NT2/D1 (cell line): Measurements from ENCODE around the gene TCF4.

Experiments used
- DNase-seq: peaks from one replicate; pipeline ENCODE4 v3.0.0-alpha.2; 2011; ENCODE audit warnings: low read depth, low spot score
- H3K27me3 ChIP-seq: 2 replicates; pipeline ENCODE4 v1.6.0; 2011; ENCODE audit warnings: mild to moderate bottlenecking; ENCODE audit not compliant: insufficient read length, insufficient read depth
- H3K36me3 ChIP-seq: 2 replicates; pipeline ENCODE4 v1.6.1; 2011; ENCODE audit warnings: mild to moderate bottlenecking, low read length, mixed read lengths; ENCODE audit not compliant: insufficient read depth, insufficient read length
- H3K4me1 ChIP-seq: 2 replicates; pipeline ENCODE4 v1.5.1; 2011; ENCODE audit not compliant: insufficient read depth, insufficient read length
- H3K4me3 ChIP-seq: 2 replicates; pipeline ENCODE4 v1.5.1; 2011; ENCODE audit warnings: low read depth; ENCODE audit not compliant: insufficient read length
- H3K9ac ChIP-seq: 2 replicates; pipeline ENCODE4 v1.6.0; 2011; ENCODE audit warnings: low read depth; ENCODE audit not compliant: insufficient read length
- H3K9me3 ChIP-seq: 2 replicates; pipeline ENCODE4 v1.5.1; 2011; ENCODE audit warnings: mild to moderate bottlenecking, low read length; ENCODE audit not compliant: insufficient read depth
- SUZ12 ChIP-seq: IDR thresholded peaks from 2 replicates; pipeline ENCODE4 v1.6.1; 2011; ENCODE audit not compliant: insufficient read length, insufficient read depth; ENCODE audit errors: extremely low read depth
- YY1 ChIP-seq: IDR thresholded peaks from 2 replicates; pipeline ENCODE4 v1.6.1; 2011; ENCODE audit not compliant: insufficient read length, insufficient read depth
- ZNF274 ChIP-seq: IDR thresholded peaks from 2 replicates; pipeline ENCODE4 v1.6.1; 2011; ENCODE audit warnings: mild to moderate bottlenecking, low read depth, low read length

The TCF4 gene

DNA sequence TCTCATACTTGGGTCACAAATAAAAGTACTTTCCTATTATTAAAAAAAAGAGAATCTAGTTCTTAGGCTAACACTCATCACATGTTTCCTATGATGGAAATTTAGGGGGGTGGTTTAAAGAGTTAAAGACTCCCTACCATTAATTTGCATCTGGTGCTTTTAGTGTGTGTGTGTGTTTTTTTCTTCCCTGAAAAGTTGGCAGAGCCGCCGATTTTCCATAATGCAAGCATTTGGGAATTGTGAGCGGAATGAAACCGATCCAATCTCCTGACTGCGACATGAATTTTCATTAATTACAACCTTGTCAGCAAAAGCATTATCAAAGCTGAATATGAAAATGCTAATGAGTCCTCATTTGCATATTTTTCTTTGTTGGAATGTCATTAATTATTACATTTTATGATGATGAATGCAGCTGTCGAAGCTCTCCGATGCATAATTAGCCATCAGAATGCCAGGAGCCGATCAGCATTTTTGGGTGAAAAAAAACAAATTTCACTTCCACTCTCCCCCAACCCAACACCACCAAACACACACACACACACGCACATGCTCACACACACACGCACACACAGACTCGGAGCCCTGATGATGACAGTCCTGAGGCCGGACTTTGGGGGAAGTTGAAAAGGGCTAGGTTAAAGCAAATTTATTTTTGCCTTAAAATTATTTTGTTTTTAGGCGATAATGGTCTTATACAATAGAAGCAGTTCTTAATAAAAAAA lies 165.4 kb downstream of the TCF4 start:
- Histone ChIP-seq H3K9ac (no peak overlapping the region), H3K4me3 (no peak overlapping the region), H3K4me1 (no peaks in the 10 kb centered on the region), H3K27me3 (no peaks in the 10 kb centered on the region), H3K36me3 (no peaks in the 10 kb centered on the region), H3K9me3 (no peaks in the 10 kb centered on the region)
- TF ChIP-seq YY1 (no peak), ZNF274 (no peak), SUZ12 (no peak)
- DNase-seq = no peak

DNA sequence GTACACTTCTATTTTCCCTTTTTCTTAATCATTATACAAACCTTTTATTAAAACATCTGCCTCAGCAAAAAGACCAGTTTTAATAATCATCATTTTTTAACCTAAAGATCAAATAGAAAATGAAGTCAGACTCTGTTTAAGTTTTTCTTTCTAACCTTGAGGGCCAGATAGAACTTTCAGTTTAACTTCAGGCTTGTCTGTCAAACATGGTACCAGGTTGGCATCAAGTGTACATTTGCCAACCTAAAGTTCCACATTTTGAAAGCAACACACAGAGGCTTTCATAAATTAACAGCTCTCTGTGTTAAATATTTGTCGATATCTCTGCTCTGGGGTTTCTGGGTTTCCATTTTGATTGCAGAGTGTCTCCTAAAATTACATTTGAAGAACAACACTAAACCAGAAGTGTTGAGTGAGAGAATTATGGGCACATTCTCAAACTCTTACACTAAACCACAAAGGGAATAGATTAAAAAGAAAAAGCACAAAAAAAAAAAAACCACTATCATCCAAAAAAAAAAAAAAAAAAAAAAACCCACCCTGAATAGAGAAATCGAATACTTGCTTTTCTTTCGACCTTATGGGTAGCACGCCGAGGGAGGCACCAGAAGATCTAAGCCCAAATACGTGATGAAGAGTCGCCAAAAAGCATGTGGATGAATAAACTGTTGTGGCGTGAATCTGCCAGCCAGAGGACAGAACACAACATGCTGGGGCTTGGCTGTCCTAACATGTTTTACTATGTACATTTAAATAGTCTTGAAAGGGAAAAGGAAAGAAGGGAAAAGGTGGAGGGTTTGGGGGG lies 166.2 kb downstream of the TCF4 start:
- no peaks in the 10 kb centered on the region for H3K27me3 ChIP-seq
- no peak for DNase-seq
- no peaks in the 10 kb centered on the region for H3K36me3 ChIP-seq
- TF ChIP-seq SUZ12 = no peak
- no peak for TF ChIP-seq ZNF274
- TF ChIP-seq YY1 = no peak
- H3K4me1 ChIP-seq = no peaks in the 10 kb centered on the region
- H3K9ac ChIP-seq = no peak overlapping the region
- H3K9me3 ChIP-seq = no peaks in the 10 kb centered on the region
- H3K4me3 ChIP-seq = no peak overlapping the region

DNA sequence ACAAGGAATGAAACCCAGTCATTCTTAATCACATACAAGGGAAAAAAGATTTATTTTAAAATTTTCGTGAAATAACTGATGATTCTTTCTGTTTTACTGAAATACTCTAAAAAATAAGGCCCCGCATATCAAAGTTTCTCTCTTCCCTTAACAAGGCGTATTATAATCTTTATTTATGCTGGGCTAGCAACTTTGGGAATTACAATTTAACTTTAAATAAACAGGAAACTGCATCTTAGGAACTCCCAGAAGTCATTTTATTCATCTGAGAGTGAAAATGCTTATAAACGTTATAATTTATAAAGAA lies 166.7 kb downstream of the TCF4 start:
- Histone ChIP-seq H3K36me3 (no peaks in the 10 kb centered on the region), H3K4me3 (no peak overlapping the region), H3K9ac (no peak overlapping the region), H3K9me3 (no peaks in the 10 kb centered on the region), H3K27me3 (no peaks in the 10 kb centered on the region), H3K4me1 (no peaks in the 10 kb centered on the region)
- TF ChIP-seq SUZ12 = no peak
- TF ChIP-seq YY1 = no peak
- no peak for TF ChIP-seq ZNF274
- no peak for DNase-seq

DNA sequence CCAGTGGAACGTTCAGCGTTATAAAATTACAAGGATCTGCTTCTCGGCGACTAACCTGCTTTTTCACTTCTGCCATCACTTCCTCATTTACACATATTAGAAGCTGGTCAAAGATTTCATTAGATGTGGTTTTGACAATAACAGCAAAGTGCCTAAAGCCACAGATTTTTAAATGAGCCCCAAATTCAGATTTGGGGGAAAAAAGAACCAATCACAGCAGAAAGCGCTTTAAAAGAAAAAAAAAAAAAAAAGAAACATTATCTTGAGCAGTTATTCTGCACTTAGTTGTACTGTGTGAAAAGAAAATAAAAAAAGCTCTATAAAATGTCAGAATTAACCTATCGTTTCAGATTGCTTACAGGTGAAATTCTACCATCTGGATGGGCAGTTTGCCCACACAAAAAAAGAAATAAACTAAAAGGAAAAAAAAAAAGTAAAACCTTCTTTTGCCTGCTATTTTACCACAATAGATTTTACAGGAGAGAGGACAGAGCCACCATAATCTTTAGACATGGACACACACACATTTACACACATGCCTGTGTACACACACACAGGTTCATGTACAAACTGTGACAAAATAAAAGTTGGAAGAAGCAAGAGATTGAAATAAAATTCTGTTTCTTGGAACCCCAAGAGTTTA lies 167.2 kb downstream of the TCF4 start:
- no peaks in the 10 kb centered on the region for H3K27me3 ChIP-seq
- H3K9me3 ChIP-seq = no peaks in the 10 kb centered on the region
- no peaks in the 10 kb centered on the region for H3K4me1 ChIP-seq
- DNase-seq = no peak
- H3K9ac ChIP-seq = no peak overlapping the region
- TF ChIP-seq ZNF274 (no peak), SUZ12 (no peak), YY1 (no peak)
- no peak overlapping the region for H3K4me3 ChIP-seq
- H3K36me3 ChIP-seq = no peaks in the 10 kb centered on the region

DNA sequence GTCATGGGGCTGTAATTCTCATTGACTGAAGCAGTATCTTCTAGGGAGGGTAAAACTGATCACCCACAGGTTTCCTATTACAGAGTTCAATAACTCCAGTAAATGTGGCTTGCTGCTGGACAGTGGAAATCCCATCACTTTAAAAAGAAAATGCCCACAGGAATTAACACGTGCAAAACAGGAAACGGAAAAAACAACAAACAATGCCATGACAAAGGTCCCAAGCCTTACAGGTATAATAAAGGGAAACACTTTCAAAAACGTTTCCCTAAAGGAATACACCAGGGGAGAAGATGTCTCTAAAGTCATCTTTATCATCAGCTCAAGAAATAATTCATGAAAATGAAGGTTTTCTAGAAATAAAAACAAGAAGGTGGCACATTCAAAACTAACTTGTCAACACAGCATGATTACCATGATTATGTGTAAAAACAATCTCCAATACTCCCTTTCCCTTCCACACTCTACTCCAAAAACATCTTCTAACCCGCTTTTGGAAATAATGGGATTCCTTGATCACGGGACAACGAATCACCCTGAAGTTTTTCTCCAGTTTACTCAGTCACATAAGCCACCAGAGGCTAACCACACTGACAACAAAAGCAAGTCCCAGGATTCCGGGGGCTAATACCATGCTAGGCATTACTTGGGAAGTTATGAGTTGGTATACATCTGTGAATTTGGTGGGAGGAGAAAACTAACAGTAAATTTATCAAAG lies 167.9 kb downstream of the TCF4 start:
- Histone ChIP-seq H3K4me3 (no peak overlapping the region), H3K9ac (no peak overlapping the region), H3K9me3 (no peaks in the 10 kb centered on the region), H3K36me3 (no peaks in the 10 kb centered on the region), H3K27me3 (no peaks in the 10 kb centered on the region), H3K4me1 (no peaks in the 10 kb centered on the region)
- no peak for DNase-seq
- no peak for TF ChIP-seq YY1
- no peak for TF ChIP-seq ZNF274
- no peak for TF ChIP-seq SUZ12

DNA sequence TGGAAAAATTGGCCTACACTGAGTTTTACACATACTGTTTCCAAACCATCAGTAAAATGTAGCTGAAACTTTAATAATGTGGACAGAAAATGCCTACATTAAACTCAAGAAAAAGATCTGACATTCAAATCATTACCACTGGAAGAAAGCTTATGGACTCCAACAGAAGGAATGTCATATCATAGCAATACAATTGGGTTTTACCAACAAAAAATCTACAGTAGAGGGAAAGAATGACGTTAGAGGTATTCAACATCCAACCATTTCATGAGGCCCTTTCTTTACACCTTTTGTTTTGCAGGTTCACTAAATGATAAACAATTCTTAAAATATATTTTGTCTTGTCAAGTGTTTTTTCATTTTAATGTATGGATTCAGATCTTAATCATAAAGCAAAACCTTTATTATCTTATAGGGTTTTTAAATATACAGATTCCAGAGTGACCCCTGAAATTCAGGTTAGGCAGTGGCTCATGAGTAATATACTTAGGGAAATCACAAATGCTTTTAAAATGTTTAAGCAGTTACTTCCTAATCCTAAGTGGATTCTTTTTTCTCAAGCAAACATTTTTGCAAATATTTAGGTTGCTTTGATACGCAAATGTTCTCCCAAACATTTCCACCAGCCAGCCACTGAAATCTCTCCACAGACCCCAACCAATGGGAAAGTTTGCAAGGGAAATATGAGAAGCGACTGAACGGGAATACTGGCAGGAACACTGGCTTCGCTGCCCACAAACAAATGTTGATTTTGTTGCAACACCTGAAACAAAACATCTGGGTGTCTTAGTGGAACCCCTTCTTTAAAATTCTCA lies 168.7 kb downstream of the TCF4 start:
- no peaks in the 10 kb centered on the region for H3K36me3 ChIP-seq
- no peaks in the 10 kb centered on the region for H3K9me3 ChIP-seq
- no peak overlapping the region for H3K4me3 ChIP-seq
- no peaks in the 10 kb centered on the region for H3K4me1 ChIP-seq
- DNase-seq = no peak
- TF ChIP-seq YY1 (no peak), SUZ12 (no peak), ZNF274 (no peak)
- no peak overlapping the region for H3K9ac ChIP-seq
- H3K27me3 ChIP-seq = no peaks in the 10 kb centered on the region
